K562 (cell line): Measurements from ENCODE around the gene COBLL1. TPM values are rescaled to one million over a fixed set of nuclear protein-coding genes. Genes with fewer than 3 reads are reported as not detected.

Experiments
- HLTF ChIP-seq: fragments of 450-650 bp; IDR thresholded peaks from 2 replicates; pipeline ENCODE4 v1.6.1; 2016
- SETDB1 ChIP-seq: IDR thresholded peaks from one replicate; pipeline ENCODE4 v1.6.1; 2012; ENCODE audit warnings: low read length, control low read depth, inconsistent platforms
- ZC3H4 ChIP-seq: sonication (generic); formaldehyde crosslinking; IDR thresholded peaks from 2 replicates; pipeline ENCODE4 v1.9.0; 2021; ENCODE audit warnings: missing genetic modification reagents, borderline replicate concordance
- ZKSCAN3 ChIP-seq: fragments of 250-450 bp; sonication (Bioruptor Pico); IDR thresholded peaks from 2 replicates; pipeline ENCODE4 v1.4.0; 2020
- polyA plus RNA-seq, 8 experiments: library from polyadenylated mRNA; depleted of rRNA in 4 of 8; stranded (reverse) in 5 of 8; unstranded in 3 of 8; fragments of >200 nt; fragmentation: Nextera tagmentation in 2 of 8; fragmentation: Illumina TruSeq in 1 of 8; extraction: Ambion mirVana in 2 of 8; extraction: Trizol in 1 of 8; gene quantifications; 2 replicates each; pipeline versions ENCODE4 v1.2.1 to v1.2.3, GENCODE V29; 2011 to 2014; ENCODE audit warnings: inconsistent platforms in 1 of 8, missing spikeins in 1 of 8
- total RNA-seq, 7 experiments: library from RNA; depleted of rRNA in 6 of 7; stranded (reverse); fragments of >200 nt in 6 of 7; fragmentation: Illumina TruSeq in 2 of 7; extraction: Trizol in 2 of 7; gene quantifications; 2 replicates each; pipeline versions ENCODE4 v1.2.1 to v1.2.3, GENCODE V29; 2011 to 2021; ENCODE audit warnings: low replicate concordance in 1 of 7
- TF ChIP-seq, protein P1 (sequence below), 2 experiments: fragments of 450-650 bp in 1 of 2; sonication (generic) in 1 of 2; formaldehyde crosslinking in 1 of 2; IDR thresholded peaks; 2 replicates each; pipeline versions ENCODE4 v1.7.1 to v1.9.0; 2016 to 2022; ENCODE audit warnings: inconsistent platforms in 1 of 2, mild to moderate bottlenecking in 1 of 2, missing genetic modification reagents in 1 of 2
- TF ChIP-seq, protein P2 (sequence below): fragments of 200-800 bp; sonication (Bioruptor generic); IDR thresholded peaks from 2 replicates; pipeline ENCODE4 v1.6.1; 2016; ENCODE audit warnings: missing genetic modification characterization, missing compliant biosample characterization
- TF ChIP-seq, protein P3 (sequence below): fragments of 150-350 bp; conservative IDR thresholded peaks from 2 replicates; pipeline ENCODE4 v1.6.1; 2014; ENCODE audit warnings: low read length

Gene COBLL1
- total and polyA plus RNA-seq, 9 of the 15 experiments (the other 6 are each of a cell fraction or from before 2014, with no cell fraction given): 0.07 to 1.6 (median 0.71) TPM

DNA sequence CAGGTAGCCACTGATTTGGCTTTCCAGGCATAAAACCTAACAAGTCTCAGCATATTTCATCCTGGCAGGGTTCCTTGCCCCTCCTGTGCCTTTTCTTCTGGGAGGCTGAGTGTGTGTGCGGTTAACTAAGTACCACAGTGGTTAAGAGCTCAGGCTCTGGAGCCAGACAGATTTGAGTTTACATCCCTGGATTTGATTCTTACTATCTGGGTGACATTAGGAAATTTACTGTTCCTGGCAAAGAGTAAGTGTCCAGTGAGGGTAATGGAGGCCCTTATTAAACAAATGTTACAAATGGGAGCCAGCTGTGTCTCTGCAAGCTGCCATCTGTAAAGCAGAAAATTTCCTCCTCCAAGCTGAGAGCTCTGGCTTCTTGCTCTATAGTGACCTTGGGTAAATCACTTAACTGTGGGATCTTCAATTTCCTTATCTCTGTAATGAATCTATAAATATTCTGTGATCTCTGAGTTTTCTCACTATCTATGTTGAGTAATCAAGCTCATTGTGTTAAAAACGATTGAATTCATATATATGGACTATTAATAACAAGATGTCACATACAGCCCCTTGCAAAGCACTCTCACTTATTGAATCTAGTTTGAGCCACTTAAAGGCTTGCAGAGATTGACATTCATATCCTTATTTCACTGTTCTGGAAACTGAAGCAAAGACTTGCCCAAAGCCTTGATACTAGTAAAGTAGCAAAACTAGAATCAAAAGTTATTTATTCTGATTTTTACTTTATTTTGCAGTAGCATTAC is 6.5 kb upstream of the COBLL1 start (continued):
- TF ChIP-seq, protein P1, sequence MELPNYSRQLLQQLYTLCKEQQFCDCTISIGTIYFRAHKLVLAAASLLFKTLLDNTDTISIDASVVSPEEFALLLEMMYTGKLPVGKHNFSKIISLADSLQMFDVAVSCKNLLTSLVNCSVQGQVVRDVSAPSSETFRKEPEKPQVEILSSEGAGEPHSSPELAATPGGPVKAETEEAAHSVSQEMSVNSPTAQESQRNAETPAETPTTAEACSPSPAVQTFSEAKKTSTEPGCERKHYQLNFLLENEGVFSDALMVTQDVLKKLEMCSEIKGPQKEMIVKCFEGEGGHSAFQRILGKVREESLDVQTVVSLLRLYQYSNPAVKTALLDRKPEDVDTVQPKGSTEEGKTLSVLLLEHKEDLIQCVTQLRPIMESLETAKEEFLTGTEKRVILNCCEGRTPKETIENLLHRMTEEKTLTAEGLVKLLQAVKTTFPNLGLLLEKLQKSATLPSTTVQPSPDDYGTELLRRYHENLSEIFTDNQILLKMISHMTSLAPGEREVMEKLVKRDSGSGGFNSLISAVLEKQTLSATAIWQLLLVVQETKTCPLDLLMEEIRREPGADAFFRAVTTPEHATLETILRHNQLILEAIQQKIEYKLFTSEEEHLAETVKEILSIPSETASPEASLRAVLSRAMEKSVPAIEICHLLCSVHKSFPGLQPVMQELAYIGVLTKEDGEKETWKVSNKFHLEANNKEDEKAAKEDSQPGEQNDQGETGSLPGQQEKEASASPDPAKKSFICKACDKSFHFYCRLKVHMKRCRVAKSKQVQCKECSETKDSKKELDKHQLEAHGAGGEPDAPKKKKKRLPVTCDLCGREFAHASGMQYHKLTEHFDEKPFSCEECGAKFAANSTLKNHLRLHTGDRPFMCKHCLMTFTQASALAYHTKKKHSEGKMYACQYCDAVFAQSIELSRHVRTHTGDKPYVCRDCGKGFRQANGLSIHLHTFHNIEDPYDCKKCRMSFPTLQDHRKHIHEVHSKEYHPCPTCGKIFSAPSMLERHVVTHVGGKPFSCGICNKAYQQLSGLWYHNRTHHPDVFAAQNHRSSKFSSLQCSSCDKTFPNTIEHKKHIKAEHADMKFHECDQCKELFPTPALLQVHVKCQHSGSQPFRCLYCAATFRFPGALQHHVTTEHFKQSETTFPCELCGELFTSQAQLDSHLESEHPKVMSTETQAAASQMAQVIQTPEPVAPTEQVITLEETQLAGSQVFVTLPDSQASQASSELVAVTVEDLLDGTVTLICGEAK (IDR thresholded peaks at IDR 0.05): no peak
- TF ChIP-seq, protein P1 (CRISPR knock-in tag; IDR thresholded peaks at IDR 0.05): no peak
- TF ChIP-seq, protein P2, sequence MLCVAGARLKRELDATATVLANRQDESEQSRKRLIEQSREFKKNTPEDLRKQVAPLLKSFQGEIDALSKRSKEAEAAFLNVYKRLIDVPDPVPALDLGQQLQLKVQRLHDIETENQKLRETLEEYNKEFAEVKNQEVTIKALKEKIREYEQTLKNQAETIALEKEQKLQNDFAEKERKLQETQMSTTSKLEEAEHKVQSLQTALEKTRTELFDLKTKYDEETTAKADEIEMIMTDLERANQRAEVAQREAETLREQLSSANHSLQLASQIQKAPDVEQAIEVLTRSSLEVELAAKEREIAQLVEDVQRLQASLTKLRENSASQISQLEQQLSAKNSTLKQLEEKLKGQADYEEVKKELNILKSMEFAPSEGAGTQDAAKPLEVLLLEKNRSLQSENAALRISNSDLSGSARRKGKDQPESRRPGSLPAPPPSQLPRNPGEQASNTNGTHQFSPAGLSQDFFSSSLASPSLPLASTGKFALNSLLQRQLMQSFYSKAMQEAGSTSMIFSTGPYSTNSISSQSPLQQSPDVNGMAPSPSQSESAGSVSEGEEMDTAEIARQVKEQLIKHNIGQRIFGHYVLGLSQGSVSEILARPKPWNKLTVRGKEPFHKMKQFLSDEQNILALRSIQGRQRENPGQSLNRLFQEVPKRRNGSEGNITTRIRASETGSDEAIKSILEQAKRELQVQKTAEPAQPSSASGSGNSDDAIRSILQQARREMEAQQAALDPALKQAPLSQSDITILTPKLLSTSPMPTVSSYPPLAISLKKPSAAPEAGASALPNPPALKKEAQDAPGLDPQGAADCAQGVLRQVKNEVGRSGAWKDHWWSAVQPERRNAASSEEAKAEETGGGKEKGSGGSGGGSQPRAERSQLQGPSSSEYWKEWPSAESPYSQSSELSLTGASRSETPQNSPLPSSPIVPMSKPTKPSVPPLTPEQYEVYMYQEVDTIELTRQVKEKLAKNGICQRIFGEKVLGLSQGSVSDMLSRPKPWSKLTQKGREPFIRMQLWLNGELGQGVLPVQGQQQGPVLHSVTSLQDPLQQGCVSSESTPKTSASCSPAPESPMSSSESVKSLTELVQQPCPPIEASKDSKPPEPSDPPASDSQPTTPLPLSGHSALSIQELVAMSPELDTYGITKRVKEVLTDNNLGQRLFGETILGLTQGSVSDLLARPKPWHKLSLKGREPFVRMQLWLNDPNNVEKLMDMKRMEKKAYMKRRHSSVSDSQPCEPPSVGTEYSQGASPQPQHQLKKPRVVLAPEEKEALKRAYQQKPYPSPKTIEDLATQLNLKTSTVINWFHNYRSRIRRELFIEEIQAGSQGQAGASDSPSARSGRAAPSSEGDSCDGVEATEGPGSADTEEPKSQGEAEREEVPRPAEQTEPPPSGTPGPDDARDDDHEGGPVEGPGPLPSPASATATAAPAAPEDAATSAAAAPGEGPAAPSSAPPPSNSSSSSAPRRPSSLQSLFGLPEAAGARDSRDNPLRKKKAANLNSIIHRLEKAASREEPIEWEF: no peak
- no peak for TF ChIP-seq ZKSCAN3 (CRISPR knock-in tag)
- no peak for TF ChIP-seq HLTF
- no peak for TF ChIP-seq ZC3H4 (CRISPR knock-in tag)
- TF ChIP-seq, protein P3, sequence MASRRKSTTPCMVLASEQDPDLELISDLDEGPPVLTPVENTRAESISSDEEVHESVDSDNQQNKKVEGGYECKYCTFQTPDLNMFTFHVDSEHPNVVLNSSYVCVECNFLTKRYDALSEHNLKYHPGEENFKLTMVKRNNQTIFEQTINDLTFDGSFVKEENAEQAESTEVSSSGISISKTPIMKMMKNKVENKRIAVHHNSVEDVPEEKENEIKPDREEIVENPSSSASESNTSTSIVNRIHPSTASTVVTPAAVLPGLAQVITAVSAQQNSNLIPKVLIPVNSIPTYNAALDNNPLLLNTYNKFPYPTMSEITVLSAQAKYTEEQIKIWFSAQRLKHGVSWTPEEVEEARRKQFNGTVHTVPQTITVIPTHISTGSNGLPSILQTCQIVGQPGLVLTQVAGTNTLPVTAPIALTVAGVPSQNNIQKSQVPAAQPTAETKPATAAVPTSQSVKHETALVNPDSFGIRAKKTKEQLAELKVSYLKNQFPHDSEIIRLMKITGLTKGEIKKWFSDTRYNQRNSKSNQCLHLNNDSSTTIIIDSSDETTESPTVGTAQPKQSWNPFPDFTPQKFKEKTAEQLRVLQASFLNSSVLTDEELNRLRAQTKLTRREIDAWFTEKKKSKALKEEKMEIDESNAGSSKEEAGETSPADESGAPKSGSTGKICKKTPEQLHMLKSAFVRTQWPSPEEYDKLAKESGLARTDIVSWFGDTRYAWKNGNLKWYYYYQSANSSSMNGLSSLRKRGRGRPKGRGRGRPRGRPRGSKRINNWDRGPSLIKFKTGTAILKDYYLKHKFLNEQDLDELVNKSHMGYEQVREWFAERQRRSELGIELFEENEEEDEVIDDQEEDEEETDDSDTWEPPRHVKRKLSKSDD: no peak
- no peak for TF ChIP-seq SETDB1
